HCT116 (cell line): ENCODE measurements around the gene CSTPP1.

Source experiments
- CTCF ChIP-seq, 3 experiments: fragments of 200-600 bp in 1 of 3; sonication (generic) in 1 of 3; IDR thresholded peaks in 2 of 3; conservative IDR thresholded peaks in 1 of 3; 2 replicates each; pipeline ENCODE4 v1.5.1; 2012 to 2017; ENCODE audit warnings: low read depth in 2 of 3, low read length in 2 of 3, antibody characterized with exemption in 1 of 3, borderline replicate concordance in 1 of 3, control low read depth in 1 of 3, mild to moderate bottlenecking in 1 of 3, mixed read lengths in 1 of 3, mixed run types in 1 of 3, moderate library complexity in 1 of 3; ENCODE audit not compliant: insufficient read depth in 1 of 3
- EGR1 ChIP-seq: IDR thresholded peaks from 2 replicates; pipeline ENCODE4 v1.6.1; 2012; ENCODE audit warnings: low read depth
- EZH2 ChIP-seq: fragments of 200-600 bp; sonication (generic); IDR thresholded peaks from 2 replicates; pipeline ENCODE4 v1.6.1; 2017; ENCODE audit warnings: antibody characterized with exemption, mixed run types
- FOSL1 ChIP-seq: IDR thresholded peaks from 2 replicates; pipeline ENCODE4 v1.6.1; 2012; ENCODE audit warnings: low read depth
- POLR2A ChIP-seq: IDR thresholded peaks from 2 replicates; pipeline ENCODE4 v1.7.0; 2011; ENCODE audit warnings: borderline replicate concordance; ENCODE audit not compliant: insufficient read depth, insufficient read length; ENCODE audit errors: extremely low read depth
- POLR2AphosphoS5 ChIP-seq: IDR thresholded peaks from 2 replicates; pipeline ENCODE4 v1.6.1; 2011; ENCODE audit warnings: mild to moderate bottlenecking, low read depth, low read length, moderate library complexity
- SIN3A ChIP-seq: IDR thresholded peaks from 2 replicates; pipeline ENCODE4 v1.6.1; 2012; ENCODE audit warnings: low read depth
- TCF7L2 ChIP-seq: IDR thresholded peaks from 2 replicates; pipeline ENCODE4 v1.7.0; 2011; ENCODE audit warnings: borderline replicate concordance, inconsistent platforms; ENCODE audit not compliant: insufficient read depth, insufficient read length; ENCODE audit errors: extremely low read depth
- YY1 ChIP-seq: IDR thresholded peaks from 2 replicates; pipeline ENCODE4 v1.6.1; 2011; ENCODE audit warnings: low read length, low read depth, moderate library complexity, mild to moderate bottlenecking; ENCODE audit not compliant: insufficient replicate concordance; ENCODE audit errors: extremely low read depth
- TF ChIP-seq, protein P1 (sequence below): IDR thresholded peaks from 2 replicates; pipeline ENCODE4 v1.6.1; 2011; ENCODE audit warnings: mild to moderate bottlenecking, low read length, moderate library complexity; ENCODE audit not compliant: insufficient replicate concordance; ENCODE audit errors: extremely low read depth
- TF ChIP-seq, protein P2 (sequence below): IDR thresholded peaks from 2 replicates; pipeline ENCODE4 v1.6.1; 2012
- TF ChIP-seq, protein P3 (sequence below): IDR thresholded peaks from 2 replicates; pipeline ENCODE4 v1.6.1; 2012; ENCODE audit warnings: low read depth
- TF ChIP-seq, protein P4 (sequence below): IDR thresholded peaks from 2 replicates; pipeline ENCODE4 v1.6.1; 2012

DNA sequence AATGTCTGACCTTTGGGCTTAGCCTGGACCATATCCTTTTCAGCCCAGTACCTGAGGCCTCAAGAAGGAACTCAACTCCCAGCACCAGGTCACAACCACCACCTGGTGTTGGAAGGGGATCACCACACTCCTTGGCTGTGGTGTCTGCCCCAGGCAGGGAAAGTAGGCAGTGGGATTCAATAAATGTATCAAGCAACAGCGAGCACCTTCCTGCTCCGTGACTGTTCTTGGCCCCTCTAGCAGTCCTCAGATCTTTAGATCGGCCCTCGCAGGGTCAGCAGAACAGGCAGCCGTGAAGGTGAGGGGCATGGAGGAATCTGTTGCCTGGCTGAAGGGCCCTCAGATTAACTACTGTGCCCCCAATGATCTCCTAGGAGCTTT, 224.2 kb downstream of the CSTPP1 start:
- no peak for TF ChIP-seq EZH2
- TF ChIP-seq YY1: no peak
- TF ChIP-seq CTCF (IDR thresholded peaks at IDR 0.05 in 2 of 3, conservative IDR thresholded peaks at IDR 0.05 in 1 of 3; ENCODE audit: borderline replicate concordance in 1 of 3, insufficient read depth in 1 of 3, low read depth in 2 of 3, low read length in 2 of 3): no peak
- TF ChIP-seq, protein P1, sequence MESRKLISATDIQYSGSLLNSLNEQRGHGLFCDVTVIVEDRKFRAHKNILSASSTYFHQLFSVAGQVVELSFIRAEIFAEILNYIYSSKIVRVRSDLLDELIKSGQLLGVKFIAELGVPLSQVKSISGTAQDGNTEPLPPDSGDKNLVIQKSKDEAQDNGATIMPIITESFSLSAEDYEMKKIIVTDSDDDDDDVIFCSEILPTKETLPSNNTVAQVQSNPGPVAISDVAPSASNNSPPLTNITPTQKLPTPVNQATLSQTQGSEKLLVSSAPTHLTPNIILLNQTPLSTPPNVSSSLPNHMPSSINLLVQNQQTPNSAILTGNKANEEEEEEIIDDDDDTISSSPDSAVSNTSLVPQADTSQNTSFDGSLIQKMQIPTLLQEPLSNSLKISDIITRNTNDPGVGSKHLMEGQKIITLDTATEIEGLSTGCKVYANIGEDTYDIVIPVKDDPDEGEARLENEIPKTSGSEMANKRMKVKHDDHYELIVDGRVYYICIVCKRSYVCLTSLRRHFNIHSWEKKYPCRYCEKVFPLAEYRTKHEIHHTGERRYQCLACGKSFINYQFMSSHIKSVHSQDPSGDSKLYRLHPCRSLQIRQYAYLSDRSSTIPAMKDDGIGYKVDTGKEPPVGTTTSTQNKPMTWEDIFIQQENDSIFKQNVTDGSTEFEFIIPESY: no peak
- no peak for TF ChIP-seq POLR2AphosphoS5
- TF ChIP-seq POLR2A: no peak
- TF ChIP-seq, protein P2, sequence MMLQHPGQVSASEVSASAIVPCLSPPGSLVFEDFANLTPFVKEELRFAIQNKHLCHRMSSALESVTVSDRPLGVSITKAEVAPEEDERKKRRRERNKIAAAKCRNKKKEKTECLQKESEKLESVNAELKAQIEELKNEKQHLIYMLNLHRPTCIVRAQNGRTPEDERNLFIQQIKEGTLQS: no peak
- TF ChIP-seq, protein P3, sequence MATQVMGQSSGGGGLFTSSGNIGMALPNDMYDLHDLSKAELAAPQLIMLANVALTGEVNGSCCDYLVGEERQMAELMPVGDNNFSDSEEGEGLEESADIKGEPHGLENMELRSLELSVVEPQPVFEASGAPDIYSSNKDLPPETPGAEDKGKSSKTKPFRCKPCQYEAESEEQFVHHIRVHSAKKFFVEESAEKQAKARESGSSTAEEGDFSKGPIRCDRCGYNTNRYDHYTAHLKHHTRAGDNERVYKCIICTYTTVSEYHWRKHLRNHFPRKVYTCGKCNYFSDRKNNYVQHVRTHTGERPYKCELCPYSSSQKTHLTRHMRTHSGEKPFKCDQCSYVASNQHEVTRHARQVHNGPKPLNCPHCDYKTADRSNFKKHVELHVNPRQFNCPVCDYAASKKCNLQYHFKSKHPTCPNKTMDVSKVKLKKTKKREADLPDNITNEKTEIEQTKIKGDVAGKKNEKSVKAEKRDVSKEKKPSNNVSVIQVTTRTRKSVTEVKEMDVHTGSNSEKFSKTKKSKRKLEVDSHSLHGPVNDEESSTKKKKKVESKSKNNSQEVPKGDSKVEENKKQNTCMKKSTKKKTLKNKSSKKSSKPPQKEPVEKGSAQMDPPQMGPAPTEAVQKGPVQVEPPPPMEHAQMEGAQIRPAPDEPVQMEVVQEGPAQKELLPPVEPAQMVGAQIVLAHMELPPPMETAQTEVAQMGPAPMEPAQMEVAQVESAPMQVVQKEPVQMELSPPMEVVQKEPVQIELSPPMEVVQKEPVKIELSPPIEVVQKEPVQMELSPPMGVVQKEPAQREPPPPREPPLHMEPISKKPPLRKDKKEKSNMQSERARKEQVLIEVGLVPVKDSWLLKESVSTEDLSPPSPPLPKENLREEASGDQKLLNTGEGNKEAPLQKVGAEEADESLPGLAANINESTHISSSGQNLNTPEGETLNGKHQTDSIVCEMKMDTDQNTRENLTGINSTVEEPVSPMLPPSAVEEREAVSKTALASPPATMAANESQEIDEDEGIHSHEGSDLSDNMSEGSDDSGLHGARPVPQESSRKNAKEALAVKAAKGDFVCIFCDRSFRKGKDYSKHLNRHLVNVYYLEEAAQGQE: no peak
- TF ChIP-seq, protein P4, sequence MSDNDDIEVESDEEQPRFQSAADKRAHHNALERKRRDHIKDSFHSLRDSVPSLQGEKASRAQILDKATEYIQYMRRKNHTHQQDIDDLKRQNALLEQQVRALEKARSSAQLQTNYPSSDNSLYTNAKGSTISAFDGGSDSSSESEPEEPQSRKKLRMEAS: no peak
- TF ChIP-seq EGR1: no peak
- no peak for TF ChIP-seq TCF7L2
- TF ChIP-seq SIN3A: no peak
- no peak for TF ChIP-seq FOSL1
